ENCODE measurements around the gene SPINK5.

- TF ChIP-seq POLR2AphosphoS5 (IDR thresholded peaks at IDR 0.05) (no peak), POLR2A (IDR thresholded peaks at IDR 0.05; ENCODE audit: low read depth) (no peak)
Observed at GRCh38 chr5:148091991-148092964, 28.5 kb downstream of the SPINK5 start.
